HCT116 (cell line): Measurements from ENCODE around the gene RS1. TPM values are rescaled to one million over a fixed set of nuclear protein-coding genes. Genes with fewer than 3 reads are reported as not detected.

Experiments
- ATAC-seq: fragments of 200-7000 bp; cut with Tn5 transposase; 2 replicates; pipeline ENCODE4 v1.9.1; 2020; ENCODE audit warnings: mild to moderate bottlenecking, moderate library complexity
- BruUV-seq: library from RNA; stranded (reverse); fragments of 400-500 nt; replicated peaks from 2 replicates; lab custom pipeline; 2021; lab: Mats Ljungman, UMichigan
- CTCF ChIA-PET: fragments of 300-600 bp; sonication (Branson Sonifier 250); formaldehyde crosslinking; loops from one replicate; lab custom pipeline; 2021; ENCODE audit warnings: antibody characterized with exemption; lab: Charles Lee
- POLR2A ChIA-PET: fragments of 300-600, 350-600 bp; sonication (Branson Sonifier 250); formaldehyde crosslinking; loops from one replicate; lab custom pipeline; 2021; ENCODE audit warnings: antibody characterized with exemption; lab: Charles Lee
- RAD21 ChIA-PET, 2 experiments: fragments of 300-600 bp; sonication (Branson Sonifier 250); formaldehyde crosslinking; loops; one replicate each; lab custom pipeline; 2023; ENCODE audit warnings: low total read pairs in 2 of 2; ENCODE audit not compliant: uncharacterized antibody in 2 of 2, unreplicated experiment in 2 of 2, low non-redundant PET in 1 of 2; lab: Charles Lee
- DNase-seq: peaks from one replicate; pipeline ENCODE4 v3.0.0-alpha.2; 2010; ENCODE audit warnings: low read depth, low spot score
- H2AFZ ChIP-seq: fragments of 200-600 bp; shearing (Covaris generic), sonication (generic); 2 replicates; pipeline ENCODE4 v1.6.1; 2017; ENCODE audit warnings: low read depth, mixed run types, mixed read lengths, antibody characterized with exemption, low read length; ENCODE audit not compliant: poor library complexity, severe bottlenecking
- H3K27ac ChIP-seq: 2 replicates; pipeline ENCODE4 v1.5.1; 2012; ENCODE audit warnings: low read depth, low read length
- H3K27me3 ChIP-seq: fragments of 200-600 bp; sonication (generic); 2 replicates; pipeline ENCODE4 v1.6.1; 2016; ENCODE audit warnings: mixed run types, low read length, mixed read lengths; ENCODE audit not compliant: insufficient read depth
- H3K36me3 ChIP-seq, 2 experiments: fragments of 200-500 bp in 1 of 2; fragments of 200-600 bp in 1 of 2; sonication (Bioruptor generic) in 1 of 2; sonication (generic) in 1 of 2; 2 replicates each; pipeline versions ENCODE4 v1.5.1 to v1.6.1; 2014 to 2016; ENCODE audit warnings: low read length in 2 of 2, inconsistent platforms in 1 of 2, mixed read lengths in 1 of 2, mixed run types in 1 of 2; ENCODE audit not compliant: insufficient read depth in 2 of 2, control insufficient read depth in 1 of 2
- H3K4me1 ChIP-seq, 2 experiments: fragments of 200-600 bp in 1 of 2; sonication (generic) in 1 of 2; 2 replicates each; pipeline versions ENCODE4 v1.5.1 to v1.6.1; 2012 to 2017; ENCODE audit warnings: low read length in 2 of 2, inconsistent platforms in 1 of 2, mild to moderate bottlenecking in 1 of 2, mixed read lengths in 1 of 2, mixed run types in 1 of 2, moderate library complexity in 1 of 2; ENCODE audit not compliant: insufficient read depth in 2 of 2, control insufficient read depth in 1 of 2
- H3K4me2 ChIP-seq: fragments of 200-600 bp; sonication (generic); 2 replicates; pipeline ENCODE4 v1.6.1; 2017; ENCODE audit warnings: mixed run types, low read length, mixed read lengths
- H3K4me3 ChIP-seq, 2 experiments: fragments of 200-600 bp in 1 of 2; sonication (generic) in 1 of 2; replicated peaks in 1 of 2; 2 replicates each; pipeline ENCODE4 v1.5.1; 2011 to 2016; ENCODE audit warnings: low read length in 2 of 2, control low read depth in 1 of 2, low read depth in 1 of 2, mild to moderate bottlenecking in 1 of 2, mixed read lengths in 1 of 2, mixed run types in 1 of 2
- H3K79me2 ChIP-seq: fragments of 200-600 bp; sonication (generic); 2 replicates; pipeline ENCODE4 v1.6.1; 2017; ENCODE audit warnings: mild to moderate bottlenecking, mixed run types, low read length, moderate library complexity, mixed read lengths; ENCODE audit not compliant: insufficient read depth
- H3K9ac ChIP-seq: fragments of 200-600 bp; sonication (generic); 2 replicates; pipeline ENCODE4 v1.6.1; 2016; ENCODE audit warnings: low read length, mixed read lengths
- H3K9me2 ChIP-seq: fragments of 200-600 bp; sonication (generic), shearing (Covaris generic); 2 replicates; pipeline ENCODE4 v1.6.1; 2017; ENCODE audit warnings: mixed run types, mild to moderate bottlenecking, moderate library complexity; ENCODE audit not compliant: insufficient read depth
- H3K9me3 ChIP-seq, 2 experiments: fragments of 200-500 bp in 1 of 2; fragments of 200-600 bp in 1 of 2; sonication (Bioruptor generic) in 1 of 2; sonication (generic) in 1 of 2; 2 replicates each; pipeline ENCODE4 v1.6.1; 2014 to 2017; ENCODE audit warnings: low read length in 2 of 2, mixed read lengths in 2 of 2, inconsistent platforms in 1 of 2, low read depth in 1 of 2, mild to moderate bottlenecking in 1 of 2, mixed run types in 1 of 2, moderate library complexity in 1 of 2; ENCODE audit not compliant: control insufficient read depth in 1 of 2, insufficient read depth in 1 of 2
- H4K20me1 ChIP-seq: fragments of 200-600 bp; sonication (generic), shearing (Covaris generic); 2 replicates; pipeline ENCODE4 v1.6.1; 2017; ENCODE audit warnings: mixed run types, mild to moderate bottlenecking, moderate library complexity; ENCODE audit not compliant: insufficient read depth
- CBX3 ChIP-seq: IDR thresholded peaks from 2 replicates; pipeline ENCODE4 v1.6.1; 2012; ENCODE audit warnings: low read depth
- EGR1 ChIP-seq: IDR thresholded peaks from 2 replicates; pipeline ENCODE4 v1.6.1; 2012; ENCODE audit warnings: low read depth
- ELF1 ChIP-seq: IDR thresholded peaks from 2 replicates; pipeline ENCODE4 v1.6.1; 2012; ENCODE audit warnings: low read depth, borderline replicate concordance
- EZH2phosphoT487 ChIP-seq: fragments of 200-600 bp; IDR thresholded peaks from 2 replicates; pipeline ENCODE4 v1.6.1; 2018; ENCODE audit warnings: antibody characterized with exemption, borderline replicate concordance
- FOSL1 ChIP-seq: IDR thresholded peaks from 2 replicates; pipeline ENCODE4 v1.6.1; 2012; ENCODE audit warnings: low read depth
- POLR2AphosphoS5 ChIP-seq: IDR thresholded peaks from 2 replicates; pipeline ENCODE4 v1.6.1; 2011; ENCODE audit warnings: mild to moderate bottlenecking, low read depth, low read length, moderate library complexity
- SIN3A ChIP-seq: IDR thresholded peaks from 2 replicates; pipeline ENCODE4 v1.6.1; 2012; ENCODE audit warnings: low read depth
- SRF ChIP-seq: IDR thresholded peaks from 2 replicates; pipeline ENCODE4 v1.6.1; 2012; ENCODE audit warnings: low read depth
- intact Hi-C: fragments of 100-400 bp; cut with micrococcal nuclease; formaldehyde crosslinking; loops from 2 replicates; pipeline ENCODE4 v1.10.0; 2022
- total RNA-seq: library from RNA; stranded (reverse); gene quantifications from one replicate; pipeline ENCODE4 v1.2.1, GENCODE V29; 2021; ENCODE audit not compliant: unreplicated experiment
- TF ChIP-seq, protein P1 (sequence below), 3 experiments: fragments of 200-600 bp in 1 of 3; sonication (generic) in 1 of 3; IDR thresholded peaks in 2 of 3; conservative IDR thresholded peaks in 1 of 3; 2 replicates each; pipeline ENCODE4 v1.5.1; 2012 to 2017; ENCODE audit warnings: low read depth in 2 of 3, low read length in 2 of 3, antibody characterized with exemption in 1 of 3, borderline replicate concordance in 1 of 3, control low read depth in 1 of 3, mild to moderate bottlenecking in 1 of 3, mixed read lengths in 1 of 3, mixed run types in 1 of 3, moderate library complexity in 1 of 3; ENCODE audit not compliant: insufficient read depth in 1 of 3
- TF ChIP-seq, protein P2 (sequence below): IDR thresholded peaks from 2 replicates; pipeline ENCODE4 v1.6.1; 2012
- TF ChIP-seq, protein P3 (sequence below): IDR thresholded peaks from 2 replicates; pipeline ENCODE4 v1.6.1; 2011; ENCODE audit warnings: mild to moderate bottlenecking, low read length, moderate library complexity; ENCODE audit not compliant: insufficient replicate concordance; ENCODE audit errors: extremely low read depth
- TF ChIP-seq, protein P4 (sequence below): IDR thresholded peaks from 2 replicates; pipeline ENCODE4 v1.6.1; 2012; ENCODE audit warnings: low read depth
- TF ChIP-seq, protein P5 (sequence below): IDR thresholded peaks from 2 replicates; pipeline ENCODE4 v1.6.1; 2012

RS1 gene
- total RNA-seq, 1 experiment from 2014 or later: not detected

DNA sequence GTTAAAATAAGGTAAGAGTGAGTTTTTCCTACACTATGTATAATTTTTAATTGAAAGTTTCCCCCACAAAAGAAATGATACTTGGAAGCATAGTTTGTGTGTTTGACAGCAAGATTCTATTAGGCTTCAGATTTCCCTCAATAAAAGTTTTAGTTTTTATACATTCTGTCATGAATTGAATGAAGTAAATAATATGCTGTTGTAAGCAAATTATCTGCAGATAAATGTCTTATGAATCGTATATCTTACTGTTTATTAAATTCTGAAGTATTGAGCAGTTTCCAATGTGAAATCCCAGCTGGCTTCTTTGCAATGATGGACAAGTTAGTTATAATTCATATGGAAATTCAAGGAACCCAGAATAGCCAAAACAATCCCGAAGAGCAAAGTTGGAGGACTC, 33.5 kb downstream of the RS1 start:
- ChIA-PET CTCF (no interaction called here), RAD21 (no interaction called here), POLR2A (no interaction called here)
- Histone ChIP-seq H3K27me3 (no peaks in the 10 kb centered on the region), H3K4me3 (no peak overlapping the region), H3K79me2 (no peaks in the 10 kb centered on the region), H3K27ac (no peak overlapping the region), H4K20me1 (no peaks in the 10 kb centered on the region), H3K9me3 (no peaks in the 10 kb centered on the region), H3K4me1 (no peaks in the 10 kb centered on the region), H3K36me3 (no peaks in the 10 kb centered on the region), H3K9me2 (no peaks in the 10 kb centered on the region), H3K4me2 (no peak overlapping the region), H3K9ac (no peak overlapping the region), H2AFZ (no peak overlapping the region)
- no TSS peak for BruUV-seq
- DNase-seq (no peak), ATAC-seq (no peak)
- intact Hi-C loops: no loop called here
- no peak for TF ChIP-seq EZH2phosphoT487
- TF ChIP-seq, all 23 proteins: peak for 0

DNA sequence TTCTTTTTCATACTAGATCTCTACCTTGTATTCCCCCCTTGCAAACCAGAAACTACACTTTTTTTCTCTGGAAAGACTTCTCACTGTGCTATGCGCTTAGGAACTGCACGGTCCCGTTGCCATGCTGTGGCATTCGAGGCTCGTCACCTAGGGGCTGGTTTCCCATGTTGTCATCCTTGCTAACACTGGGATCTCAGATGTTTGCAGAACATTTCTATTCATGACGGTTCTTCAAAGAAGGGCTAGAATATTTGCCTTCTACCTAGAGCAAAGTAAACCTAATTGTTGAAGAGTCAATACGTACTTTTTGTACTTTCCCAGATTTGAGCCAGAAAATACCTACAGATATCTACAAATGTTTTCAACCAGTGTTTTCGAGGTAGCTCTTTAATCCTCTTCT, 41.0 kb downstream of the RS1 start:
- no peak for DNase-seq
- ChIA-PET CTCF (no interaction called here), RAD21 (no interaction called here), POLR2A (no interaction called here)
- intact Hi-C loops: no loop called here
- Histone ChIP-seq H4K20me1 (no peaks in the 10 kb centered on the region), H2AFZ (no peak overlapping the region), H3K36me3 (no peaks in the 10 kb centered on the region), H3K9ac (no peak overlapping the region), H3K4me1 (no peaks in the 10 kb centered on the region), H3K9me2 (no peaks in the 10 kb centered on the region), H3K27me3 (no peaks in the 10 kb centered on the region), H3K27ac (no peak overlapping the region), H3K79me2 (no peaks in the 10 kb centered on the region), H3K4me3 (no peak overlapping the region), H3K9me3 (no peaks in the 10 kb centered on the region), H3K4me2 (no peak overlapping the region)
- BruUV-seq: no TSS peak
- ATAC-seq: no peak
- TF ChIP-seq EZH2phosphoT487 (no peak), POLR2AphosphoS5 (no peak), SIN3A (no peak), FOSL1 (no peak), EGR1 (no peak), SRF (no peak), ELF1 (no peak), CBX3 (no peak)
- TF ChIP-seq, protein P1, sequence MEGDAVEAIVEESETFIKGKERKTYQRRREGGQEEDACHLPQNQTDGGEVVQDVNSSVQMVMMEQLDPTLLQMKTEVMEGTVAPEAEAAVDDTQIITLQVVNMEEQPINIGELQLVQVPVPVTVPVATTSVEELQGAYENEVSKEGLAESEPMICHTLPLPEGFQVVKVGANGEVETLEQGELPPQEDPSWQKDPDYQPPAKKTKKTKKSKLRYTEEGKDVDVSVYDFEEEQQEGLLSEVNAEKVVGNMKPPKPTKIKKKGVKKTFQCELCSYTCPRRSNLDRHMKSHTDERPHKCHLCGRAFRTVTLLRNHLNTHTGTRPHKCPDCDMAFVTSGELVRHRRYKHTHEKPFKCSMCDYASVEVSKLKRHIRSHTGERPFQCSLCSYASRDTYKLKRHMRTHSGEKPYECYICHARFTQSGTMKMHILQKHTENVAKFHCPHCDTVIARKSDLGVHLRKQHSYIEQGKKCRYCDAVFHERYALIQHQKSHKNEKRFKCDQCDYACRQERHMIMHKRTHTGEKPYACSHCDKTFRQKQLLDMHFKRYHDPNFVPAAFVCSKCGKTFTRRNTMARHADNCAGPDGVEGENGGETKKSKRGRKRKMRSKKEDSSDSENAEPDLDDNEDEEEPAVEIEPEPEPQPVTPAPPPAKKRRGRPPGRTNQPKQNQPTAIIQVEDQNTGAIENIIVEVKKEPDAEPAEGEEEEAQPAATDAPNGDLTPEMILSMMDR (IDR thresholded peaks at IDR 0.05 in 2 of 3, conservative IDR thresholded peaks at IDR 0.05 in 1 of 3; ENCODE audit: borderline replicate concordance in 1 of 3, insufficient read depth in 1 of 3, low read depth in 2 of 3, low read length in 2 of 3): no peak
- TF ChIP-seq, protein P2, sequence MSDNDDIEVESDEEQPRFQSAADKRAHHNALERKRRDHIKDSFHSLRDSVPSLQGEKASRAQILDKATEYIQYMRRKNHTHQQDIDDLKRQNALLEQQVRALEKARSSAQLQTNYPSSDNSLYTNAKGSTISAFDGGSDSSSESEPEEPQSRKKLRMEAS: no peak
- TF ChIP-seq, protein P3, sequence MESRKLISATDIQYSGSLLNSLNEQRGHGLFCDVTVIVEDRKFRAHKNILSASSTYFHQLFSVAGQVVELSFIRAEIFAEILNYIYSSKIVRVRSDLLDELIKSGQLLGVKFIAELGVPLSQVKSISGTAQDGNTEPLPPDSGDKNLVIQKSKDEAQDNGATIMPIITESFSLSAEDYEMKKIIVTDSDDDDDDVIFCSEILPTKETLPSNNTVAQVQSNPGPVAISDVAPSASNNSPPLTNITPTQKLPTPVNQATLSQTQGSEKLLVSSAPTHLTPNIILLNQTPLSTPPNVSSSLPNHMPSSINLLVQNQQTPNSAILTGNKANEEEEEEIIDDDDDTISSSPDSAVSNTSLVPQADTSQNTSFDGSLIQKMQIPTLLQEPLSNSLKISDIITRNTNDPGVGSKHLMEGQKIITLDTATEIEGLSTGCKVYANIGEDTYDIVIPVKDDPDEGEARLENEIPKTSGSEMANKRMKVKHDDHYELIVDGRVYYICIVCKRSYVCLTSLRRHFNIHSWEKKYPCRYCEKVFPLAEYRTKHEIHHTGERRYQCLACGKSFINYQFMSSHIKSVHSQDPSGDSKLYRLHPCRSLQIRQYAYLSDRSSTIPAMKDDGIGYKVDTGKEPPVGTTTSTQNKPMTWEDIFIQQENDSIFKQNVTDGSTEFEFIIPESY: no peak
- TF ChIP-seq, protein P4, sequence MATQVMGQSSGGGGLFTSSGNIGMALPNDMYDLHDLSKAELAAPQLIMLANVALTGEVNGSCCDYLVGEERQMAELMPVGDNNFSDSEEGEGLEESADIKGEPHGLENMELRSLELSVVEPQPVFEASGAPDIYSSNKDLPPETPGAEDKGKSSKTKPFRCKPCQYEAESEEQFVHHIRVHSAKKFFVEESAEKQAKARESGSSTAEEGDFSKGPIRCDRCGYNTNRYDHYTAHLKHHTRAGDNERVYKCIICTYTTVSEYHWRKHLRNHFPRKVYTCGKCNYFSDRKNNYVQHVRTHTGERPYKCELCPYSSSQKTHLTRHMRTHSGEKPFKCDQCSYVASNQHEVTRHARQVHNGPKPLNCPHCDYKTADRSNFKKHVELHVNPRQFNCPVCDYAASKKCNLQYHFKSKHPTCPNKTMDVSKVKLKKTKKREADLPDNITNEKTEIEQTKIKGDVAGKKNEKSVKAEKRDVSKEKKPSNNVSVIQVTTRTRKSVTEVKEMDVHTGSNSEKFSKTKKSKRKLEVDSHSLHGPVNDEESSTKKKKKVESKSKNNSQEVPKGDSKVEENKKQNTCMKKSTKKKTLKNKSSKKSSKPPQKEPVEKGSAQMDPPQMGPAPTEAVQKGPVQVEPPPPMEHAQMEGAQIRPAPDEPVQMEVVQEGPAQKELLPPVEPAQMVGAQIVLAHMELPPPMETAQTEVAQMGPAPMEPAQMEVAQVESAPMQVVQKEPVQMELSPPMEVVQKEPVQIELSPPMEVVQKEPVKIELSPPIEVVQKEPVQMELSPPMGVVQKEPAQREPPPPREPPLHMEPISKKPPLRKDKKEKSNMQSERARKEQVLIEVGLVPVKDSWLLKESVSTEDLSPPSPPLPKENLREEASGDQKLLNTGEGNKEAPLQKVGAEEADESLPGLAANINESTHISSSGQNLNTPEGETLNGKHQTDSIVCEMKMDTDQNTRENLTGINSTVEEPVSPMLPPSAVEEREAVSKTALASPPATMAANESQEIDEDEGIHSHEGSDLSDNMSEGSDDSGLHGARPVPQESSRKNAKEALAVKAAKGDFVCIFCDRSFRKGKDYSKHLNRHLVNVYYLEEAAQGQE: no peak
- TF ChIP-seq, protein P5, sequence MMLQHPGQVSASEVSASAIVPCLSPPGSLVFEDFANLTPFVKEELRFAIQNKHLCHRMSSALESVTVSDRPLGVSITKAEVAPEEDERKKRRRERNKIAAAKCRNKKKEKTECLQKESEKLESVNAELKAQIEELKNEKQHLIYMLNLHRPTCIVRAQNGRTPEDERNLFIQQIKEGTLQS: no peak
